ENCODE results near the gene PIGR. TPM values are rescaled to one million over a fixed set of nuclear protein-coding genes. Genes with fewer than 3 reads are reported as not detected.
A peak's percentile ranks its signal among the peaks of the same experiment; 100 is the strongest.

PIGR gene
- 0.40 TPM for polyA plus RNA-seq

- Mint-ChIP-seq H3K4me3 (peak within 1 kb of the TSS in 1 of 4 donors; percentile 65), H3K36me3 (no peaks in the 10 kb centered on the region), H3K4me1 (peaks cover 0 to 2% (median 0%) of the 10 kb centered on the region in 3 donors), H3K9me3 (no peaks in the 10 kb centered on the region), H3K27me3 (peaks cover 2% of the 10 kb centered on the region), H3K27ac (no peak within 1 kb of the TSS)
Observed at GRCh38 chr1:206946261-206946660, at the start of gene PIGR. PIGR (minus strand) TSS chr1:206946466; CDS start chr1:206940531, 5,935 bp downstream.

- Mint-ChIP-seq H3K36me3 (peaks cover 1% of the 10 kb centered on the region), H3K27ac (no peak overlapping the region), H3K27me3 (peaks cover 21% of the 10 kb centered on the region), H3K4me1 (peaks cover 0 to 2% (median 0%) of the 10 kb centered on the region in 3 donors), H3K4me3 (no peak overlapping the region), H3K9me3 (no peaks in the 10 kb centered on the region)
Observed at GRCh38 chr1:206992790-206993189, 46.5 kb upstream of the PIGR start.

GRCh38 chr1:206987873-206988272 lies 41.6 kb upstream of the PIGR start:
- no peak overlapping the region for H3K4me3 Mint-ChIP-seq
- no peak overlapping the region for H3K27ac Mint-ChIP-seq
- peaks cover 14% of the 10 kb centered on the region for H3K27me3 Mint-ChIP-seq
- peaks cover 0 to 2% (median 0%) of the 10 kb centered on the region in 3 donors for H3K4me1 Mint-ChIP-seq
- H3K9me3 Mint-ChIP-seq, result no peaks in the 10 kb centered on the region
- peaks cover 3% of the 10 kb centered on the region for H3K36me3 Mint-ChIP-seq

- Mint-ChIP-seq H3K9me3 (no peaks in the 10 kb centered on the region), H3K27me3 (peaks cover 9% of the 10 kb centered on the region), H3K36me3 (peaks cover 2% of the 10 kb centered on the region), H3K4me1 (peaks cover 0 to 1% (median 0%) of the 10 kb centered on the region in 3 donors), H3K4me3 (no peak overlapping the region), H3K27ac (no peak overlapping the region)
Observed at GRCh38 chr1:206986885-206987284, 40.6 kb upstream of the PIGR start.

GRCh38 chr1:206986402-206986801 lies 40.1 kb upstream of the PIGR start:
- peaks cover 7% of the 10 kb centered on the region for H3K27me3 Mint-ChIP-seq
- H3K27ac Mint-ChIP-seq, result no peak overlapping the region
- H3K9me3 Mint-ChIP-seq, result no peaks in the 10 kb centered on the region
- no peak overlapping the region for H3K4me3 Mint-ChIP-seq
- peaks cover 2% of the 10 kb centered on the region for H3K36me3 Mint-ChIP-seq
- peaks cover 0 to 1% (median 0%) of the 10 kb centered on the region in 3 donors for H3K4me1 Mint-ChIP-seq

GRCh38 chr1:206985162-206985749 lies 39.0 kb upstream of the PIGR start:
- H3K4me3 Mint-ChIP-seq, result no peak overlapping the region
- peaks cover 7% of the 10 kb centered on the region for H3K27me3 Mint-ChIP-seq
- H3K27ac Mint-ChIP-seq, result no peak overlapping the region

GRCh38 chr1:206982216-206982615 lies 36.0 kb upstream of the PIGR start:
- H3K4me1 Mint-ChIP-seq, result peaks cover 0 to 1% (median 1%) of the 10 kb centered on the region in 3 donors
- no peak overlapping the region for H3K4me3 Mint-ChIP-seq
- no peaks in the 10 kb centered on the region for H3K9me3 Mint-ChIP-seq
- H3K27ac Mint-ChIP-seq, result peak overlapping the region in 1 of 3 donors; percentile 27
- H3K27me3 Mint-ChIP-seq, result peaks cover 5% of the 10 kb centered on the region
- H3K36me3 Mint-ChIP-seq, result peaks cover 2% of the 10 kb centered on the region

More at GRCh38 chr1:206985162-206985749, 39.0 kb upstream of the PIGR start:
- H3K4me1 Mint-ChIP-seq, result peaks cover 0 to 1% (median 0%) of the 10 kb centered on the region in 3 donors
- no peaks in the 10 kb centered on the region for H3K9me3 Mint-ChIP-seq
- peaks cover 2% of the 10 kb centered on the region for H3K36me3 Mint-ChIP-seq

- H3K4me1 Mint-ChIP-seq, result peaks cover 0 to 1% (median 1%) of the 10 kb centered on the region in 3 donors
- peaks cover 5% of the 10 kb centered on the region for H3K27me3 Mint-ChIP-seq
- peaks cover under 1% of the 10 kb centered on the region for H3K36me3 Mint-ChIP-seq
- no peaks in the 10 kb centered on the region for H3K9me3 Mint-ChIP-seq
- H3K4me3 Mint-ChIP-seq, result no peak overlapping the region
- H3K27ac Mint-ChIP-seq, result no peak overlapping the region
Observed at GRCh38 chr1:206979379-206980043, 33.2 kb upstream of the PIGR start.

- peaks cover 2% of the 10 kb centered on the region for H3K27me3 Mint-ChIP-seq
- H3K9me3 Mint-ChIP-seq, result no peaks in the 10 kb centered on the region
- no peak overlapping the region for H3K27ac Mint-ChIP-seq
- no peak overlapping the region for H3K4me3 Mint-ChIP-seq
- H3K4me1 Mint-ChIP-seq, result peaks cover 0 to 1% (median 1%) of the 10 kb centered on the region in 3 donors
- no peaks in the 10 kb centered on the region for H3K36me3 Mint-ChIP-seq
Observed at GRCh38 chr1:206978259-206978658, 32.0 kb upstream of the PIGR start.

GRCh38 chr1:206975306-206975705 lies 29.0 kb upstream of the PIGR start:
- H3K27ac Mint-ChIP-seq, result no peak overlapping the region
- H3K9me3 Mint-ChIP-seq, result no peaks in the 10 kb centered on the region
- peaks cover 0 to 3% (median 0%) of the 10 kb centered on the region in 3 donors for H3K4me1 Mint-ChIP-seq
- no peaks in the 10 kb centered on the region for H3K36me3 Mint-ChIP-seq
- no peaks in the 10 kb centered on the region for H3K27me3 Mint-ChIP-seq
- no peak overlapping the region for H3K4me3 Mint-ChIP-seq

- Mint-ChIP-seq H3K27me3 (no peaks in the 10 kb centered on the region), H3K4me1 (peaks cover 0 to 3% (median 0%) of the 10 kb centered on the region in 3 donors), H3K4me3 (no peak overlapping the region), H3K27ac (no peak overlapping the region), H3K9me3 (no peaks in the 10 kb centered on the region), H3K36me3 (no peaks in the 10 kb centered on the region)
Observed at GRCh38 chr1:206974140-206974539, 27.9 kb upstream of the PIGR start.

GRCh38 chr1:206972728-206973127 lies 26.5 kb upstream of the PIGR start:
- Mint-ChIP-seq H3K9me3 (no peaks in the 10 kb centered on the region), H3K36me3 (no peaks in the 10 kb centered on the region), H3K4me1 (peaks cover 0 to 2% (median 2%) of the 10 kb centered on the region in 3 donors), H3K27me3 (peaks cover 2% of the 10 kb centered on the region), H3K4me3 (no peak overlapping the region), H3K27ac (no peak overlapping the region)

GRCh38 chr1:206971029-206971655 lies 24.9 kb upstream of the PIGR start:
- no peaks in the 10 kb centered on the region for H3K36me3 Mint-ChIP-seq
- H3K9me3 Mint-ChIP-seq, result no peaks in the 10 kb centered on the region
- peaks cover 2% of the 10 kb centered on the region for H3K27me3 Mint-ChIP-seq
- no peak overlapping the region for H3K27ac Mint-ChIP-seq
- peaks cover 5 to 14% (median 9%) of the 10 kb centered on the region in 3 donors for H3K4me1 Mint-ChIP-seq
- H3K4me3 Mint-ChIP-seq, result no peak overlapping the region

GRCh38 chr1:206970446-206970845 lies 24.2 kb upstream of the PIGR start, which contains the start of gene FCAMR:
FCAMR (minus strand) TSS chr1:206970460; CDS start chr1:206970125, 335 bp downstream.
- no peak within 1 kb of the TSS for H3K4me3 Mint-ChIP-seq
- H3K9me3 Mint-ChIP-seq, result no peaks in the 10 kb centered on the region
- H3K4me1 Mint-ChIP-seq, result peaks cover 5 to 14% (median 9%) of the 10 kb centered on the region in 3 donors
- no peak within 1 kb of the TSS for H3K27ac Mint-ChIP-seq
- no peaks in the 10 kb centered on the region for H3K36me3 Mint-ChIP-seq
- peaks cover 2% of the 10 kb centered on the region for H3K27me3 Mint-ChIP-seq

GRCh38 chr1:206969090-206969489 lies 22.8 kb upstream of the PIGR start:
- Mint-ChIP-seq H3K4me3 (no peak overlapping the region), H3K4me1 (peaks cover 5 to 14% (median 9%) of the 10 kb centered on the region in 3 donors), H3K27ac (no peak overlapping the region)

More at GRCh38 chr1:206969090-206969489, 22.8 kb upstream of the PIGR start:
- Mint-ChIP-seq H3K36me3 (no peaks in the 10 kb centered on the region), H3K9me3 (no peaks in the 10 kb centered on the region), H3K27me3 (peaks cover 2% of the 10 kb centered on the region)
